ENCODE measurements around the gene EIF3J.

Gene EIF3J

GRCh38 chr15:44580105-44580504 lies 43.2 kb downstream of the EIF3J start:
- no peak for DNase-seq
- in situ Hi-C loops (cut with HindIII; ENCODE audit: low pct_ligation_motif_present, low pct_unique_long_range_greater_than_20kb, low sequenced_read_pairs) = no loop called here

GRCh38 chr15:44584162-44584749 lies 47.3 kb downstream of the EIF3J start:
- in situ Hi-C loops (cut with HindIII; ENCODE audit: low pct_ligation_motif_present, low pct_unique_long_range_greater_than_20kb, low sequenced_read_pairs) = no loop called here
- DNase-seq = peak; percentile 57

GRCh38 chr15:44585633-44586032 lies 48.7 kb downstream of the EIF3J start:
- in situ Hi-C loops (cut with HindIII; ENCODE audit: low pct_ligation_motif_present, low pct_unique_long_range_greater_than_20kb, low sequenced_read_pairs) = no loop called here
- DNase-seq = no peak

- no peak for DNase-seq
- in situ Hi-C loops (cut with HindIII; ENCODE audit: low pct_ligation_motif_present, low pct_unique_long_range_greater_than_20kb, low sequenced_read_pairs) = no loop called here
These were observed 51.6 kb downstream of the EIF3J start for GRCh38 chr15:44588541-44588940.

DNA sequence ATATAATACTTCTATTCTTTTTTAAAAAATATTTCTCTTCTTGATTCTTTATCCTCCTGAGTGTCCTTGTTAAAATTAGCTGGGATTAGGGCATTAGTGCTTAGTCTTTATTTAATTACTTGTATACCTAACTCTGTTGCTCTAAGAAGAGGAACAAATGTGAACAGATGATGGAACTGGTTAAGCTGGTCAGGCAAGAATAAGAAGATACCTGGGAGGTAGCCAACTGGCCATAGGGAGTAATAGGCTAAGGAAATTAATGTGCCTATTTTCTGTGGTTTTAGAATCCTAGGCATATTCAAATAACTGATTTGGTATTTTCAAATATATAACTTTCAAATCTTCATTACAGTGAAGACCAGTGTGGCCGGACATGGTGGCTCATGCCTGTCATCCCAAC lies 54.4 kb downstream of the EIF3J start:
- in situ Hi-C loops (cut with HindIII; ENCODE audit: low pct_ligation_motif_present, low pct_unique_long_range_greater_than_20kb, low sequenced_read_pairs) = no loop called here
- no peak for DNase-seq

DNA sequence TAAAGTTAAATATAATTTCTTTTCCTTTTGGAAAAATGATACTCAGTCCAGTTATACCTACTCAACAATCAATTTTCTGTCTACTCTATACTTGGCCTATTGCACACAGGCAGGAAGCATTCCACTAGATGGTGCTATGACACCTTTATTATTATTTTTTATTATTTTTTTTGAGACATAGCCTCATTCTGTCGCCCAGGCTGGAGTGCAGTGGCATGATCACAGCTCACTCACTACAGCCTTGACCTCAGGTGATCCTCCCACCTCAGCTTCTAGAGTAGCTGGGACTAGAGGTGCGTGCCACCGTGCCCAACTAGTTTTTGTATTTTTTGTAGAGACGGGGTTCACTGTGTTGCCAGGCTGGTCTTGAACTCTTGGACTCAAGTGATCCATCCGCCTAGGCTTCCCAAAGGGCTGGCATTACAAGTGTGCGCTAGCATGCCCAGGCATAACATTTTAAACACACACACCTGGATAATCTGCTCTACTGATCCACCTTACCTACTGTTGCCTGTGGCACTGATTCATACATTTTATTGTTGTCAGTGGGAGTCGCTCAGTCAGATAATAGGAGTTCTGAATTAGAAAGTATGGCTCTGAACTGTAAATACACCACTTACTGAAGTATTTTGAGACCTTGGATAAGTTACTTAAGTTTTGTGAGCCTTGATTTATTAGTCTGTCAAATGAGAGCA lies 56.2 kb downstream of the EIF3J start:
- peak; percentile 18 for DNase-seq
- in situ Hi-C loops (cut with HindIII; ENCODE audit: low pct_ligation_motif_present, low pct_unique_long_range_greater_than_20kb, low sequenced_read_pairs) = no loop called here

- DNase-seq = no peak
- in situ Hi-C loops (cut with HindIII; ENCODE audit: low pct_ligation_motif_present, low pct_unique_long_range_greater_than_20kb, low sequenced_read_pairs) = no loop called here
These were observed 58.3 kb downstream of the EIF3J start for GRCh38 chr15:44595246-44595645.

GRCh38 chr15:44595656-44596510 lies 58.9 kb downstream of the EIF3J start:
- DNase-seq = no peak
- in situ Hi-C loops (cut with HindIII; ENCODE audit: low pct_ligation_motif_present, low pct_unique_long_range_greater_than_20kb, low sequenced_read_pairs) = no loop called here

DNA sequence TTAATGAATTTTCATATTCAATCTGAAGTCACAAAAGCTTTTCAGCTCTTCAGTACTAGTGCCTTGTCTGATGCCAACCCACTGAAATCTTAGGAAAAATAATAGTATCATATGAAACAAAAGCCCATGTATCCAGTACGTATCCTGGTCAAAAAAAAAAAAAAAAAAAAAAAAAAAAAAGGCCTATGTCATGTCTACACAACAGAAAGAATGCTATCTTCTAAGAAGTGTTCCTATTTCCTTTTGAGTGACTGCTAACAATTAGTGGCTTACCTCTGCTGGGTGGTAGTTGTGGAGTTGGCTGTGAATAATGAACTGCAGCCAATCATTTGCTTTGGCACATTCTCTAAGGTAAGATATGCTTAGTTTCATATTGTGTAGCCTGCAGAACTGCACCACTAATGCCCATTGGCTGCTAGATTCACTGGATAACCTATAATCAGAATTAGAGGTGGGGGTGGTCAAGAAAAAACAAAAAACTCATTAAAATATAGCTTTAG lies 59.6 kb downstream of the EIF3J start:
- in situ Hi-C loops (cut with HindIII; ENCODE audit: low pct_ligation_motif_present, low pct_unique_long_range_greater_than_20kb, low sequenced_read_pairs) = no loop called here

DNA sequence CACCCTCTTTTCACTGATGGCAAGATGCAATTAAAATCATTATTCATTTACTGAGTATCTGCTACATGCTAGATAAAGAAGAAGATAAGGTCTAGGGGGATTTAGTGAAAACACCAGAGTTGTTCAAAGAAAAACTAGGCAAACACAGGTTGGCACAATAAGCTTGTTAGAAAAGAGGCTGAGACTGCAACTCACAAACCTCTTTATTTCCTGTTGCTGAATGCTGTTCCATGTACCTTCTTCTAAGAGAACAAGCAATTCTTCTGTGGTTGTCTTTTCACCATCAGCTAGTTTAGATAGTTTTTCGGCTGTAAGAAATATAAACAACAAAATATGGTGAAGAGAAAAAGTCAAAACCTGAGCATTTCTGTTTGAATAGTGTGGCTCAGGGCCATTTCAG lies 61.1 kb downstream of the EIF3J start:
- no peak for DNase-seq
- in situ Hi-C loops (cut with HindIII; ENCODE audit: low pct_ligation_motif_present, low pct_unique_long_range_greater_than_20kb, low sequenced_read_pairs) = no loop called here

More for the DNA sequence above, 59.6 kb downstream of the EIF3J start:
- DNase-seq = no peak

- DNase-seq = no peak
- in situ Hi-C loops (cut with HindIII; ENCODE audit: low pct_ligation_motif_present, low pct_unique_long_range_greater_than_20kb, low sequenced_read_pairs) = no loop called here
These were observed 61.9 kb downstream of the EIF3J start for GRCh38 chr15:44598892-44599291.

DNA sequence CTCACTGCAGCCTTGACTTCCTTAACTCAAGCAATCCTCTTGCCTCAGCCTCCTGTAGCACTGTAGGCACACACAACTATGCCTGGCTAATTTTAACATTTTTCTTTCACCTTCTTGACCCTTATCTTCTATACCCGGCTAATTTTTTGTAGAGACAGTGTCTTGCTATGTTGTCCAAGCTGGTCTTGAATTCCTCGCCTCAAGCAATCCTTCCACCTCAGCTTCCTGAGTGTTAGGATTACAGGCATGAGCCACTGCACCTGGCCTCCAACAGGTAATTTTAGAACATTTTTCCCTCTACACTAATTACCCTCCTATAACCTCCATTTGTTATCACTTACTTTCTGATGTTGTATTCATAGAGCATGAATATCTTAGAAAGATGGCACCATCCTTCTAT lies 66.2 kb downstream of the EIF3J start:
- in situ Hi-C loops (cut with HindIII; ENCODE audit: low pct_ligation_motif_present, low pct_unique_long_range_greater_than_20kb, low sequenced_read_pairs) = no loop called here
- DNase-seq = no peak

GRCh38 chr15:44606740-44607139 lies 69.8 kb downstream of the EIF3J start:
- no peak for DNase-seq
- in situ Hi-C loops (cut with HindIII; ENCODE audit: low pct_ligation_motif_present, low pct_unique_long_range_greater_than_20kb, low sequenced_read_pairs) = no loop called here

Data from ACHN (cell line).